Endodermal cell (in vitro differentiated cells): ENCODE measurements around the gene UBIAD1. TPM values are rescaled to one million over a fixed set of nuclear protein-coding genes. Genes with fewer than 3 reads are reported as not detected.

Source experiments
- DNase-seq: peaks from one replicate; pipeline ENCODE4 v3.0.0-alpha.2; 2017
- H3K27ac ChIP-seq: 2 replicates; pipeline ENCODE4 v1.5.1; 2013; ENCODE audit warnings: mild to moderate bottlenecking, low read depth, low read length, moderate library complexity
- H3K27me3 ChIP-seq: 2 replicates; pipeline ENCODE4 v1.6.1; 2013; ENCODE audit warnings: mild to moderate bottlenecking, low read length, moderate library complexity; ENCODE audit not compliant: insufficient read depth, control insufficient read depth, poor library complexity, severe bottlenecking
- H3K36me3 ChIP-seq: 2 replicates; pipeline ENCODE4 v1.7.0; 2013; ENCODE audit warnings: mild to moderate bottlenecking, low read length, moderate library complexity; ENCODE audit not compliant: control insufficient read depth, insufficient read depth
- H3K4me1 ChIP-seq: one replicate; pipeline ENCODE4 v1.7.0; 2013; ENCODE audit warnings: low read length; ENCODE audit not compliant: control insufficient read depth, insufficient read depth
- H3K4me3 ChIP-seq: 2 replicates; pipeline ENCODE4 v1.5.1; 2013; ENCODE audit warnings: mild to moderate bottlenecking, low read length, moderate library complexity
- H3K9ac ChIP-seq: 2 replicates; pipeline ENCODE4 v1.6.1; 2013; ENCODE audit warnings: mild to moderate bottlenecking, low read length, moderate library complexity; ENCODE audit not compliant: poor library complexity, severe bottlenecking; ENCODE audit errors: extremely low read depth
- H3K9me3 ChIP-seq: 2 replicates; pipeline ENCODE4 v1.6.1; 2013; ENCODE audit warnings: mild to moderate bottlenecking, low read length, moderate library complexity; ENCODE audit not compliant: control insufficient read depth
- H3K27ac Mint-ChIP-seq: 2 replicates; pipeline ENCODE4 v1.8.0; 2020; ENCODE audit warnings: mixed read lengths
- H3K27me3 Mint-ChIP-seq: 2 replicates; pipeline ENCODE4 v1.8.0; 2021; ENCODE audit warnings: mild to moderate bottlenecking, mixed read lengths; ENCODE audit not compliant: insufficient read depth
- H3K36me3 Mint-ChIP-seq: 2 replicates; pipeline ENCODE4 v1.8.0; 2020; ENCODE audit warnings: low read depth, mixed read lengths
- H3K4me1 Mint-ChIP-seq: 2 replicates; pipeline ENCODE4 v1.8.0; 2020; ENCODE audit warnings: mixed read lengths
- H3K4me3 Mint-ChIP-seq: 2 replicates; pipeline ENCODE4 v1.8.0; 2020; ENCODE audit warnings: mild to moderate bottlenecking, moderate library complexity, mixed read lengths
- H3K9me3 Mint-ChIP-seq: 2 replicates; pipeline ENCODE4 v1.8.0; 2020; ENCODE audit warnings: mild to moderate bottlenecking, mixed read lengths
- WGBS, 2 experiments: methylation state at CpG; one replicate each; pipeline versions ENCODE4 v1.1.5 to v1.1.7; 2013; ENCODE audit warnings: missing lambda C conversion rate in 2 of 2, mixed read lengths in 1 of 2; ENCODE audit not compliant: insufficient coverage in 1 of 2, insufficient read length in 1 of 2; 5-methylcytosine and 5-hydroxymethylcytosine counted together
- total RNA-seq, 2 donors: library from RNA; stranded (reverse); fragmentation: NEBNext Ultra II Directional in 1 of 2; extraction: Animal tissue kit (Norgen Biotek cat#: 25700) in 1 of 2; gene quantifications; 2 replicates in 1 of 2; 3 replicates in 1 of 2; pipeline ENCODE4 v1.2.1, GENCODE V29; 2021
- TF ChIP-seq, protein P1 (sequence below): fragments of 200-600 bp; sonication (generic); conservative IDR thresholded peaks from 2 replicates; pipeline ENCODE4 v1.5.0; 2021; ENCODE audit warnings: antibody characterized with exemption, mild to moderate bottlenecking

UBIAD1 gene
- total RNA-seq, 2 donors from 2014 or later = 12.9 to 15.9 TPM

DNA sequence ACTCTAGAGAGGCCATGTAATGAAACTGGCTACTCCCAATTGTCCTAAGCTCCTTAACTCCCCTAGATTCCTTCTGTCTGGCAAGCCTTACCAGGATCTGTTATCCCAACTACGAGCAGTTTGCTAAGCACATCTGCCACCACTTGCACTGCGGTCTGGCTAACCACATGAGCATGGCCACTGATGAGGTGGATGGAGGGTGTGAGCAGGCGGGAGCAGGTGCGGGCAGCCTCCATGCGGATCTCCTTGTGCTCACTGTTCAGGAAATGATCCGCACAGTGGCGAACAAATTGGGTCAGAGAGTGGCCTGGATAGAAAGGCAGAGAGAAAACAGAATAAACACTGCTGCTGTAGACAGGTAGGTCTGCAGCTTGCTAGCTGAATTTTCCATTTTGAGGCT is 34.7 kb upstream of the UBIAD1 start:
- H3K9me3 ChIP-seq = no peaks in the 10 kb centered on the region
- no peak for DNase-seq
- Mint-ChIP-seq H3K9me3 (no peaks in the 10 kb centered on the region), H3K27ac (peak overlapping the region; percentile 77), H3K36me3 (peaks cover 84% of the 10 kb centered on the region), H3K27me3 (no peaks in the 10 kb centered on the region), H3K4me3 (no peak overlapping the region), H3K4me1 (no peaks in the 10 kb centered on the region)
- H3K9ac ChIP-seq = no peak overlapping the region
- H3K27ac ChIP-seq = no peak overlapping the region
- no peaks in the 10 kb centered on the region for H3K4me1 ChIP-seq
- 96 to 98% methylated on average over 6 to 7 of the region's 7 CpGs for WGBS, 2 experiments
- H3K4me3 ChIP-seq = no peak overlapping the region
- TF ChIP-seq, protein P1, sequence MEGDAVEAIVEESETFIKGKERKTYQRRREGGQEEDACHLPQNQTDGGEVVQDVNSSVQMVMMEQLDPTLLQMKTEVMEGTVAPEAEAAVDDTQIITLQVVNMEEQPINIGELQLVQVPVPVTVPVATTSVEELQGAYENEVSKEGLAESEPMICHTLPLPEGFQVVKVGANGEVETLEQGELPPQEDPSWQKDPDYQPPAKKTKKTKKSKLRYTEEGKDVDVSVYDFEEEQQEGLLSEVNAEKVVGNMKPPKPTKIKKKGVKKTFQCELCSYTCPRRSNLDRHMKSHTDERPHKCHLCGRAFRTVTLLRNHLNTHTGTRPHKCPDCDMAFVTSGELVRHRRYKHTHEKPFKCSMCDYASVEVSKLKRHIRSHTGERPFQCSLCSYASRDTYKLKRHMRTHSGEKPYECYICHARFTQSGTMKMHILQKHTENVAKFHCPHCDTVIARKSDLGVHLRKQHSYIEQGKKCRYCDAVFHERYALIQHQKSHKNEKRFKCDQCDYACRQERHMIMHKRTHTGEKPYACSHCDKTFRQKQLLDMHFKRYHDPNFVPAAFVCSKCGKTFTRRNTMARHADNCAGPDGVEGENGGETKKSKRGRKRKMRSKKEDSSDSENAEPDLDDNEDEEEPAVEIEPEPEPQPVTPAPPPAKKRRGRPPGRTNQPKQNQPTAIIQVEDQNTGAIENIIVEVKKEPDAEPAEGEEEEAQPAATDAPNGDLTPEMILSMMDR = no peak
- H3K36me3 ChIP-seq = peaks cover 91% of the 10 kb centered on the region
- H3K27me3 ChIP-seq = no peaks in the 10 kb centered on the region

DNA sequence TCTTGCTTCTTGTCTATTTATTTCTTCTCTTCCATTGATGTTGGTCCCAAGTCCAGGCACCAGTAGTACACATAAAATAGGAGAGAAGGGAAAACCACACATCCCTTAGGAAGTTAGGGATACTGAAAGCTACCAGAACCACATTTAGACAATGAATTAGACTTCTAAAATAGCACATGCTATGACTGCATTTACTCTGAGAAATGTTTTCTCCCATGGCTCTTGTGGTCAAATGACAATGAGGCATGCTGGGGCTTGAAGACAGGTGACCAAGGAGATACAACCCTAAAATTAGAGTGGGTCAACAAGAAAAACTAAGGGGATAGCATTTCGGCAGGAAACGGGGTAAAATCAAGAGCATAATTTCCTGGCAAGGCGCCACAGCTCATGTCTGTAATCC is 27.8 kb upstream of the UBIAD1 start:
- H3K4me1 ChIP-seq = no peaks in the 10 kb centered on the region
- peaks cover 68% of the 10 kb centered on the region for H3K36me3 ChIP-seq
- H3K27ac ChIP-seq = no peak overlapping the region
- no peak overlapping the region for H3K4me3 ChIP-seq
- Mint-ChIP-seq H3K36me3 (peaks cover 65% of the 10 kb centered on the region), H3K4me3 (no peak overlapping the region), H3K9me3 (peaks cover under 1% of the 10 kb centered on the region), H3K27ac (no peak overlapping the region), H3K27me3 (no peaks in the 10 kb centered on the region), H3K4me1 (peaks cover under 1% of the 10 kb centered on the region)
- H3K9me3 ChIP-seq = peaks cover under 1% of the 10 kb centered on the region
- TF ChIP-seq, protein P1 = no peak
- H3K27me3 ChIP-seq = no peaks in the 10 kb centered on the region
- 93% methylated on average over 3 of the region's 3 CpGs for WGBS, 2 experiments
- no peak overlapping the region for H3K9ac ChIP-seq
- no peak for DNase-seq

DNA sequence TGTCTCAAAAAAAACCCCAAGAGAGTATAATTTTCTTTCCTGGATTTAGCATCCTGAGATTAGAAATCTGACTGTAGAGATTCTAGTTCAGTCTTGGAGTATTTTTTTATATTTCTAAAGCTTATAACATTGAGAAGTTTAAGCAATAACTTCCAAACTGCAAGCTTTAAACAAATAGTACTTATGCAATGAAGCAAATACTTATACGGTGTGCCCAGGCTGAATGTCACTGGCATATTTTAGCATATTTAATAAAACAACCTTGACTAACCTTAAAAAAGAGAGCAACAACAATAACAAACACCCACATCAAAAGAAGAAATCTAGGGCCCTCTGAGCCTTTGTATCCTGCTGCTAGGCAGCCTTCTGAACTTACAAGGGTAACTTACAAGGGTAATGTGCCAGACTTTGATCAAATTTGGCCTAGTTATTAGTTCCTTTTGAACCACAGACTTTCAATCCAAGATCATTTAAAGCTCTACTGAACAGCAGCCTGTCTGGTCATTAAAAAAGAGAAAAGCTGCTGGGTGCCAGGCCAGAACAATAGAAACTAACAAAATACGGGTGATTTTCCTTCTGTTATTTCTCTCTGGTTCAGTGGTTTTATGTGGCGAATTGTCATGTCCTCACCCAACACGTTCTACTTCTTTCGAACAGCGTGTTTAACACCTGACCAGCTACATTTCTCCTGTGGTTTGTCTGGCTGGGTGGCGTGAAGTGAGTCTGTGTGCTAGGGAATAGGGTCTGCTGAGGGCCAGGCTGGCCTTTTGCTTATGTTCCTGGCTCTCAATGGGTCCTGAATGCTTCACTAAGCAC is 26.9 kb upstream of the UBIAD1 start:
- Histone ChIP-seq H3K36me3 (peaks cover 68% of the 10 kb centered on the region), H3K9ac (no peak overlapping the region), H3K4me1 (no peaks in the 10 kb centered on the region), H3K27me3 (no peaks in the 10 kb centered on the region), H3K4me3 (no peak overlapping the region), H3K27ac (no peak overlapping the region), H3K9me3 (peaks cover 9% of the 10 kb centered on the region)
- no peaks in the 10 kb centered on the region for H3K27me3 Mint-ChIP-seq
- DNase-seq = no peak
- TF ChIP-seq, protein P1 = no peak
- no peak overlapping the region for H3K4me3 Mint-ChIP-seq
- 95 to 97% methylated on average over 4 to 7 of the region's 7 CpGs for WGBS, 2 experiments
- peaks cover 2% of the 10 kb centered on the region for H3K4me1 Mint-ChIP-seq
- peaks cover 9% of the 10 kb centered on the region for H3K9me3 Mint-ChIP-seq
- peaks cover 67% of the 10 kb centered on the region for H3K36me3 Mint-ChIP-seq
- H3K27ac Mint-ChIP-seq = no peak overlapping the region
